HG03558 (cell line): ENCODE data around the gene NCSTN.

Experiments
- ATAC-seq: cut with Tn5 transposase; IDR thresholded peaks from one replicate; pipeline ENCODE4 v1.9.1; 2021; ENCODE audit warnings: moderate number of reproducible peaks; ENCODE audit not compliant: unreplicated experiment; ENCODE audit errors: extremely low read depth

Gene NCSTN

DNA sequence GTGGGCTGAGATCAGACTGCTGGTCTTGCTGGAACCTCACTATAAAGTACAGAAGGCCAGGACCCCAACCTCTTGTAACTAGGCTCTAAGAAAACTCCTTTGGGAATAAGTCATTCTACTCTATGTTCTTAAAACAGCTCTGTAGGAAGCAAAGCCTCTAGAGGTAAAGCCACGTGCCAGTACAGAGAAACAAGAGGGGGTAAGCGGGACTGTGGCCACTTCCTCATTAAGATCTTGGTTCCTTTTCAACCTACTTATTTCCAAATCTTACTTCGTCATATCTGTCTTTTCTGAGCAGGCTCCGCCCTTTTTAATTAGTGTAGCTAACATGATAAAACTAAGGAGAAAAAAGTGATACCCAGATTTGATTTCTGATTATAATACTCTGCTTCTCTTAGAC lies 3.8 kb downstream of the NCSTN start:
- ATAC-seq: no peak

DNA sequence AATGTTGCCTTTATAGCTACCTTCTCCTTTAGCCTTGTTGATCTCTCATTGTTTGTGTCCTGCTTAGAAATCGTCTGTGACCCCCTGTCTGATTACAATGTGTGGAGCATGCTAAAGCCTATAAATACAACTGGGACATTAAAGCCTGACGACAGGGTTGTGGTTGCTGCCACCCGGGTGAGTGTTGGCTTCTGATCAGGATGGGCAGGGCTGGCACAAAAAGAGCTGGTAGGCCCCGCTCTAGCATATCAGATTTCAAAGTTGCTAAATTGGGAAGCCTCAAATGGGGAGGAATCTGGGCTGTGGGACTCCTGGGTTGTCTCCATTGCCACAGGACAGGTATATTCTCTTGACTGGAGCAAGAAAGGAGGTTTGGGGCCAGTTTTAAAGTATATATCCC lies 8.4 kb downstream of the NCSTN start:
- ATAC-seq: no peak

DNA sequence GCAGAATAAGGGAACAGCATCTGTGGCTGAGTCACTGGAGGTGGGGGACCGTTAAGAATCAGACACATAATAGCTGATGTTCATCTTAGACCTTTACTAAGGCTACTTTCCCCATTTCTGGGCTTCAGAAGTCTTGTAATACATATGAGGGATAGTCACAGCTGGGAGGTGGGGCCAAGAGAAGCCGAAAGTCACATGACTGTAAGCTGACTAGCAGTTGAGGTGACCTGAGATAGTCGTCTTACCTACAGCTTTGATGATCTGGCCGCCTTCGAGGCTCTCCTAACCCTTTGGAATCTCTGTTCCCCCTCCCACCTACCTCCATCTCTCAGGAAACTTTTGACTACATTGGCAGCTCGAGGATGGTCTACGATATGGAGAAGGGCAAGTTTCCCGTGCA lies 9.4 kb downstream of the NCSTN start:
- ATAC-seq: no peak

DNA sequence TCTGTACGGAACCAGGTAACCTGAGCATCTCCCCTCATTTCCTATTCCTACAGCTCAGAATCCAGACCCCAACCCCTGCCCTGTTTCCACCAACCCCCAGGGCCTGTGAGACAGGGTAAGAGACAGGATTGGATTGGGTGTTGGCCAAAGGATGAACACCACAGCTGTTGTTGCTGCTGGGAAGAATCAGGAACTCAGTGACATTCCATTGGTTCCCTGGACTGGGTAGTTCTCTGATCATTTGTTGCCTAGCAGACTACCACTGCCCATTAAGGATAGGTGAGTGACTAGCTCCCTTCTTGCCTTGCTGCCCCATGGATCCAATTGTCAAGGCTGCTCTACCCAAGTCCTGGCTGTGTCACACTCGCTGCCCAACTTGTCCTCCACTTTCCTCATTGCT lies 10.0 kb downstream of the NCSTN start:
- no peak for ATAC-seq

DNA sequence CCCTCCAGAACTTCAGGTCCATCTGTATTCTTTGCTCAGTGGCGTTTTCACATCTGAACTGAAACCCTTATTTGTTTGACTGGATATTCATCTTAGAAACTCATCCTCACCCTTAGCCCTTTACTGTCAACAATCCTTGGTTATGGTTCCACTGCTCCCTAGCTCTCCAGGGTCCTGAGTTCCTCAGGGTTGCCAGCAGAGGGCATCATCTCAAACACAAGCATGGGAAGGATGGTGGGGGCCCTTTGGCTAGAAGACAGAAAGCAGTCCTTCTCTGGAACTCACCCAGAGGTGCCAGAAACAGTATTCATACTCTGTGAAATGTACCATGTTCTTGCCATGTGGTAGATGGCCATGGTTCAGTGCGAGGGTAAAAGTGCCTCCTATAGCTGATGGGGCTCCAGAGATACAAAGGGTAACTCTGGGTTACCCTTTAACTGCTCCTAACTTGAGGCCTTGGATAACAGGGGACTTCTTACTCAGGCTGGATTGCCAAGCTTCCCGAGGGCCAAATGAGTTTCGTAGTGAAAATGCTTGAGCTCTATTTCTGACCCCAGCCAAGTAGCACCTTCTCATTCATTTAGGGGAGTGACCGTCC lies 11.3 kb downstream of the NCSTN start:
- no peak for ATAC-seq

DNA sequence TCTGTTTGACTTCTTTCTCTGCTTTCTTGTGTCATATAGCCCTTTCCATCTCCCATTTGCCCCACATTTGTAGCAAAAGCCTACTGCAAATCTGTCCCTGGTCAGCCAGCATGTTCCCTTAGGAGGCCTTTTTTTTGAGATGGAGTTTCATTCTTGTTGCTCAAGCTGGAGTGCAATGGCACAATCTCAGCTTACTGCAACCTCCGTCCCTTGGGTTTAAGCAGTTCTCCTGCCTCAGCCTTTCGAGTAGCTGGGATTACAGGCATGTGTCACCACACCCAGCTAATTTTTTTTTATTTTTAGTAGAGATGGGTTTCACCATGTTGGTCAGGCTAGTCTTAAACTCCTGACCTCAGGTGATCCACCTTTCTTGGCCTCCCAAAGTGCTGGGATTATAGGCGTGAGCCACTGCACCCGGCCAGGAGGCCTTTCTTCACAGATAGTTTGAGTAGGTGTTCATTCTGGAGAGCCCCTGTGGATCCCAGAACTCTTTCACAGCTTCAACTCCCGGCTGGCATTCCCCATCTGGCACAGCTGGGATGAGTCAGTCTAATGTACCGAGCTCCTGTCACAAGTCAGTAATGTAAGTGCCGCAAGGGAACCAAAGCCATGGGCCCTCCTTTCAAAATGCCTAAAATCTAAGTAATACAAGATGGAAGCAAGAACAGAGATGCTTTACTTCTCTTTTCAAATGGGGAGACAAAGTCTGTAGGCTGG lies 14.3 kb downstream of the NCSTN start:
- ATAC-seq: no peak

DNA sequence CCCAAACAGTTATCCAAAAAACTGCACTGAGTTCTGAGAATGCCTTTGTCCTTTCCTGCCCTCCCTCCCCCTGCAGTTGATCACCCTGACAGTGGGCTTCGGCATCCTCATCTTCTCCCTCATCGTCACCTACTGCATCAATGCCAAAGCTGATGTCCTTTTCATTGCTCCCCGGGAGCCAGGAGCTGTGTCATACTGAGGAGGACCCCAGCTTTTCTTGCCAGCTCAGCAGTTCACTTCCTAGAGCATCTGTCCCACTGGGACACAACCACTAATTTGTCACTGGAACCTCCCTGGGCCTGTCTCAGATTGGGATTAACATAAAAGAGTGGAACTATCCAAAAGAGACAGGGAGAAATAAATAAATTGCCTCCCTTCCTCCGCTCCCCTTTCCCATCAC lies 14.9 kb downstream of the NCSTN start:
- ATAC-seq: no peak

DNA sequence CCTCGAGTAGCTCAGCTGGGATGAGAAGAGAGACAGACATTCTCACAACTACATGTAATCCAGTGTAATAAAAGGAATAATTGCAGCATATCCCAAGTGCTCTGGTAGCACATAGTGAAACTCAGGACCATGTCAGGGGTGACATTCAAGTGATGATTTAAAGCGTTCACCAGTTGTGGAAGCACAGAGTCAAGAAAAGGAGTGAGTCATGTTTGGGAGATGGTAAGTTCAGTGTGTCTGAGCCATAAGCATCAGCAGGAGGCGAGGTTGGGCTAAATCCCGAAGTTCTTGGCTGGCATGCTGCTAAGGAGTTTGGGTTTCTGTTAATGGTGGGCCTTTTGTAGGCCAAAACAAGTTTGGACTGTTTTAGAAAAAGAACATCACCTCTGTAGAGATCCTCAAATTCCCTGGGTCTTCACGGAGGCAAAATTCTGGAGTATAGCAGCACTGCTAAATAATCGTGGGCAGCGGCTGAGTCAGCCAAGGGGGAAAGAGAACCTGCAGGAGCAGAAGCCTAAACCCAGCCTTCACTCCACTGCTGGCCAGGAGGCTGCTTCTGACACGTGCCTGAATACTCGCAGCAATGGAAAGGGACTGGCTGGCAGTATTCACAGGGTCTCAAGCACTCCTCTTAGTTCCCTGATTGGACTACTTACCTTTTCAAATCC lies 16.5 kb downstream of the NCSTN start:
- no peak for ATAC-seq

DNA sequence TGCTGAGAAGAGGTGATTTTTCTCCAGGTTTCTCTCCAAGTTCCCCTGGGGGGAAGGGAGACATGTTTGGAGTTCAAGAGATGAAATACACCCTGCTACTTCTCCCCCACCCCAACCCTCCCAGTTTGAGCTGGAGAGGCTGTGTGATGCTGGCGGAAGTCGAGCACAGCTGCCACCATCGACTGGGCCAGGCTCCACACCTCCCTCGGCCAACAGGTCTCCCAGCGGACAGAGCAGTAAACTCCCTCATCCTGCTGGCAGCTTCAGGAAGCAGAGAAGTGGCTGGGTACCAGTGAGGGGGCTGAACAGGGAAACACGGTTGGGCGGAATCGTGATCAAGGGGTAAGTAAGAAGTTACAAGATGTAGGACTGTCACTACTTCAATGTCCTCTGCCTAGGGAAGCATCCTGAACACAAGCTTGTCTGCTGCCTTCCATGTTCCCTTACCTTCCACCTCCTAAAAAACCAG lies 17.1 kb downstream of the NCSTN start:
- ATAC-seq: no peak

DNA sequence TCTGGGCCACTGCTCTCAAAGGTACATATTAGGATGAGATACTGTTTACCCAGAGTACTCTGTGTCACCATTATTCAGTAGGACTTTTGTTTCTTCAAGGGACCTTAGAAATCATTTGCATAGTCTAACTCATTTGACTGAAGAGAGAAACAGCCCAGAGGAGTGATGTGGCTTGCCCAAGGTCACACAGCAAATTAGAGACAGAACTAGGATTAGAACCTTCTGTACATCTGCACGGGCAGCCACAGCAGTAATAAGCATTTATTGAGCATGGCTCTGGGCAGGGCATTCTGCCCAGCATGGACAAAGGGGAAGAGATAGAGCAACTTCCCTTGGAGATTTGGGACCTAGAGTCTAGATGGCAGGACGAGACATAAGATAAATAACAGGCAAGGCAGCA lies 18.0 kb downstream of the NCSTN start:
- ATAC-seq: no peak

DNA sequence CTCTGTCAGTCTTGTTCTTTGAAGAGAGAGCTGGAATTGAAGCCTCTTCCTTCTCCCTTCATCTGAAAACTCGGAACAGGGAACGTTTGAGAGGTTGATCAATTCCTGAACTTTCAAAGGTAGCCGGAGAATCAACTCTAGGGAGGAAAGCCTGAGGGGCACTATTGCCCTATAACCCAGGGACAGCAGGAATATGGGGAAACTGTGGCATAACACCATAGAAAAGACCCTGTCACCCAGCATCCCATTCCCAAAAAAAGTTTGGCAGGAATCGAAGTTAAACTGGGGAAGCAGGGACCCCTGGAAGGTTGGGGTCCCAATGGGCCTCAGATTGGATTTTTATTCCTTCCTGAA lies 18.6 kb downstream of the NCSTN start:
- ATAC-seq: no peak

DNA sequence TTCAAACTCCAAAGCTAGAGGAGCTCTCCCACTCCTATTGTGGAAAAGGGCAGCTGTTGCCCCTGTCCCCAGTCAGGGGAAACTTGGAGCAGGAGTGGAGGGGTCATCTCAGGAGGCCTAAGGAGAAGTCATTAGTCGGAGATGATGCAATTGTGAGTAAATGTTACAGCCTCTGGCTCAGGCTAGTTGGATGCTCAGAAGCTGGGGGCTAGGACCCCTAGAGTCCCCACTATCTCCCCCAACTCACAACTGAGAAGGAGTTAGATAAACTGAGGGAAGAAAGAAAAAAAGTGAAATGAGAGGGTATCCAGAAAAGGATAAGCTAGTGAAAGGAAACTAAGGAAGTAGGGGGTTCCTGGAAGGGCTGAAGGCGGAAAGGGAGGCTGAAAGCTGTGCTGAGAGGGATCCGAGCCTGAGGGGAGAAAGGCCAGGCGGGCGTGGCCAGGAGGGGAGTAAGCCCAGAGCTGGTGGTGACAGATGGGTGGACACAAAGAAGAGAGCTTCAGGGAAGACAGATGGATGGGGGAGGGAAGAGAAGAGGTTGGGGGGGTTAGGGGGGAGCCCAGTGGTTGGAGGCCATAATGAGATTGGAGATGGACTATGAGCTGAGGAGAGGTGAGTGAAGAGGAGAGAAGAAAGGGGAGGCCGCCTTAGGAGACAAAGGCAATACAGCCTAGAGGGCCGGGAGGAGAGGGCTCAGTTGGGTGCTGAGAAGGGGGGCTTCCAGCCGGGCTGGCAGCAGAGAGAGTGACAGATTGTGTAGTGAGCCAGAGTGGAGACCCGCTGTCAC lies 19.2 kb downstream of the NCSTN start:
- no peak for ATAC-seq

DNA sequence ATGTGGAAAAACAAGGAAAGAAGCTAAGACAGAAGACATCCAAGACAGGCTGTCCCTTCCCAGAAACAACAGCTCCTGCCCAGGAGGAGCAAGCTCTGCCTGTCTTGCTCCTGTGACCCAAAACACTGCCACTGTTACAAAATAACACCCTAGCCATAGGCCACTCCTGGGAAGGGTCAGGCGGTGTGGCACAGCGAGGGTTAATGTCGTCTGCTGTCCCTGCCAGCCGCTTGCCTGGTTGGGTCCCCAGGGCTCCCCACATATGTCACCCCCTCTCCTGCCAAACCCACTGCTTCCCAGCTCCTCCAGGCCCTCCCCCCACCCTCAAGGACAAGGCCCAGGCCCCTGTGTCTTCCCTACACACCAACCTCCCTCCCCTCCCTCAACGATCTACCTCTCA lies 19.8 kb downstream of the NCSTN start:
- no peak for ATAC-seq

DNA sequence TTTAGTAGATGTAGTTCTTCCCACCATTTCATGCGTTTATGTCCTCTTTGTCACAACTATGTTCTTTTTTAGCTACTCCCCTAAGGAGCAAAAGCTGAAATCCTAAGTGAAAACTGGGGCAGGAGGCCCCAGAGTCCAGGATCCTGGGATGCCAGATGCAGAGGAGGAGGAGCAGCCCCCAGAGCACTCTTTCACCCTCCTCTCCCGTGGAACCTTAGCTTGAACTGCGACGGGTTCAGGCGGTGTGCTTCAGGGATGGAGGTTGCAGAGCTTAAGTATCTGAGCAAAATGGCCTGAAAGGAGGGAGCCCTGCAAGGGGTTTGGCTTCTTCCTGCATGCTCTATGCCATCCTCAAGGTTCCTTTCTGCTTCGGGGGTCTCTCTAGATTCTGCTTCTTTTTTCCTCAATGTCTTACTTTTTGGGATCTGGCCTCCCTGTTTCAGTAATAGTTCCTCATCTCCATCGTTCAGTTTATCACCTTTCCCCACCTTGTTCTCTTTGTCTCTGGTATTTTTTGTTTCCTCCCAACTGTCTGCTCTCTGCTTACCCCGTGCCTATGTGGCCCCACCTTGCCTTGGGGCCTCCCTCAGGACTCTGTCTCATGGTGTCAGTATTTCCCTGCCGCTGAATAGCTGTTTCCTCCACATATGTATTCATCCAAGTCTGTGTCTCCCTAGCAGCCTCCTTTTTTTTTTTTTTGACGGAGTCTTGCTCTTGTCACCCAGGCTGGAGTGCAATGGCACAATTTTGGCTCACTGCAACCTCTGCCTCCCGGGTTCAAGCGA lies 21.0 kb downstream of the NCSTN start:
- ATAC-seq: no peak

DNA sequence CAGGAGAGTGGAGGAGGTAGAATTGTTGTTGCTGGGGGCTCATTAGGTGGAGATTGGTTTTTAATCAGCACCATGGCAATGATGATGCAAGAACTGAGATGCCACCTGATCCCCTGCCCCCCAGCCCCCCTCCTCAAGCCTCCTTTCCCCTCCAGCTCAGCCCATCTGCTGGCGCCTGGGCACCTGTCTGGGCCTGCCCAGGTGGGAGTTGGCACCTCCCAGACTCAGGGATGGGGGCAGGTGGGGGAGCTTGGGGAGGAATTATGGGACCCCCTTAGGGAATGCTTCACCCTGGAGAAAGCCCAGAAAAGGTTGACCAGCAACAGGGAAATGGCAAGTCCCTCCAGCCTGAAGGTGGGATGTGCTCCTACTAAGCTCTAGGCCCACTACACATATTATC lies 22.1 kb downstream of the NCSTN start:
- no peak for ATAC-seq

DNA sequence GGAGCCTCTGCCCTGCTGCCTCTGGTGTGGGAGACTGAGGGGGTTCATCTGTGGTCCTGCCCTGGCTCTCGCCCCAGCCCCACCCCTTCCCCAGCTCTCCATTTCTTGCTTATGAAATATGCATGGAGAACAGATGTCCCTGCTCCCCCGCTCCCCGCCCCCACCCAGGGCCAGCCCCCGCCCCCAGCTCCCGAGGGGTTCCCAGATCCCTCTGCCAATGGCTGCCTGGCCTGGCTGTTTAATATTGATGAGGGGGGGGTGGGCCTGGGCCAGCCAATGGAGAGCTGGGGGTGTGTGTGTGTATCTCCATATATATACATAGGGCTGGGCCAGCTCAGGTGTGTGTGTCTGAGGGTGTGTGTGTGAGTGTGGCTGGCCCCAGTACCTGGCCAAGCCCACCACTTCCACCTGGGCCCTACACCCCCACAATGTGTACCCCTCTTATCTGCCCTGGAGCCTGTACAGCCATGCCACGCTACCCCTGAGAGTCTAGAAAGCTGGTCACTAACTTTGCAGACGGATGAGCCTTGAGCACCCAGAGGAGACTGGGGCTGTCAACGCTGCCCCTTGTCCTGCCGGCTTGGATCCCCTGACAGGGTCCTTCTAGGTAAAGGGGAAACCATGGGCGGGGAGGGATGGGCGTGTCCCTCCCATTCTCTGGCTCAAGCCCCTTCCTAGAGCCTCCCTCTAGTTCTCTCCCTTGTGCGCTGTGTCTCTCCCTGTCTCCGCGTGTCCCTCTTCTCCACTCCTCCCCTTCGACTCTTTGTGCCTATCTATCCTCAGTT lies 23.7 kb downstream of the NCSTN start, which contains the start of gene NHLH1:
TSS of gene NHLH1 (plus strand) at position 341 of the 785 bp plus-strand sequence. CDS start 3,661 bp downstream, outside the sequence.
- no peak for ATAC-seq

DNA sequence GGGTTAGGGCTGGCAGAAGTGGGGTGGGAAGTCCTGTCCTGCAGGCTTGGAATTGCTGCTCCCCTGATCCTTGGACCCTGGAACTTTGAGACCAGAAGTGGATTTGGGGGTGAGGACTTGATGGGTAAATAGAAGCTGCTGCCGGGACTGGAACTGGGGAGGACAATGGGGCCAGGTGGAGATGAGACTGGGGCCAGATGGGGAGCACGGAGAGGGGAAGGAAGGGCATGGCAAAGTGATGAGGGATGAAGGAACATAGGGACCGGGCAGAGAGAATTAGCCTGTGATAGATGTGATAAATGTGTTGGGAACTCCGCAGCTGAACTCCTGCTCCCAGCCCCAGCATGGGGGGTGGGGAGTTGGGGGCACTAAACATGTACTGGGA lies 24.3 kb downstream of the NCSTN start:
- ATAC-seq: no peak

DNA sequence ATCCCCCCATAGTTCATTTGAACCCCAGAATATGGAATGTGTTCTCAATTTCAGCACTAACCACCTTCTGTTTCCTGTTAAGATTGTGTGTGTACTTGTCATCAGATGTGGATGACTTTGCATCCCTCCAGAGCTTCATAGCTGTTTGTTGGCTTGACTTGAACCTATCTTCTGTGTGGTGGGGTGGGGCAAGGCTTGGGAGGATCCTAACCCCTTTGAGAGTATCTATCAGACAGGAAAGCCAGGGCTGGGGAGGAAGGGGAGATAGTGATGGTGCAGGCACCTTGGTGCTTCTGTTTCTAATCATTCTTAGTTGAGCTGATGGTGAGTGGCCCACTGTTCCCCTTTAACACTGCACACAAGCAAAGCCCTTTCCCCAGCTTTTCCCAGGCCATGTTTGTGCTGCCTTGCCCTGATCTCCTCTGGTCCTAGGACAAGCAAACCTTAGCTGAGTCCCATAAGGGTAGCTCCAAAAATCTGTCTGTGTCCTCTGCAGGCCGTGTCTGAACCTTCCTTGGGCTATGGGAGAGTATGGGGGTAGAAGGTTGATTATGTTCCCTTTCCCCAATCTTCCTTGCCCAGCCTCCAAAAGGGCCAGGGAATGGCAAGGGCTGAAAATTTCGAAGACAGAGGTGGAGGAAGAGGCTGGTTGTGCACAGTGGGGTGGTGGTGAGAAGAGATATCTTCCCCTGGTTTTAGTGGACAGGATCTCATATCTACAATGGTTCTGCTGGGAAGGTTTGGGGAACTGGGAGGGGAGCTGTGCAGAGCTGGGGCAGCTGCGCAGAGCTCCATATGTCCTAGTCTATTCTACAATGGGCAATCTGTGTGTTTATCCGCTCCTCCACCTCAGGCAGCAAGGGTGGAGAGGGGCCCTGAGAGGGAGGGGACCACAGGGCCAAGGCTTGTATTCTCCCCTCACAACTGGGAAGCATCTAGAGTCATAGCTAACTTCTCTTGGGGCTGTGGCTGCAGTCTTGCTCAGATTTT lies 25.0 kb downstream of the NCSTN start:
- ATAC-seq: no peak
